Lower leg skin (tissue), 4 donors: ENCODE results near the gene IGSF3. TPM values are rescaled to one million over a fixed set of nuclear protein-coding genes. Genes with fewer than 3 reads are reported as not detected.

Experiments used
- DNase-seq, 2 donors: peaks; one replicate each; pipeline ENCODE4 v3.0.0-alpha.2; 2019; ENCODE audit warnings: low spot score in 2 of 2
- H3K4me3 ChIP-seq: fragments of 200-600 bp; sonication (generic); 2 replicates; pipeline ENCODE4 v1.5.1; 2017; ENCODE audit warnings: mild to moderate bottlenecking, low read depth; ENCODE audit not compliant: poor library complexity, severe bottlenecking
- POLR2A ChIP-seq, 2 donors: fragments of 450-650 bp; IDR thresholded peaks; one replicate each; pipeline ENCODE4 v1.6.1; 2016 to 2017; ENCODE audit warnings: antibody characterized with exemption in 2 of 2, mild to moderate bottlenecking in 1 of 2, moderate library complexity in 1 of 2
- WGBS, 2 donors: methylation state at CpG; one replicate each; pipeline ENCODE4 v1.1.5; 2018; 5-methylcytosine and 5-hydroxymethylcytosine counted together
- intact Hi-C: fragments of 100-400 bp; cut with DNase I; formaldehyde crosslinking; loops from one replicate; pipeline ENCODE4 v1.15.0; 2023; ENCODE audit warnings: low total_unique reads
- total RNA-seq, 4 donors: library from RNA; depleted of rRNA; stranded (reverse); fragments of >200 nt; gene quantifications; one replicate each; pipeline ENCODE4 v1.1.0, GENCODE V29; 2016
- TF ChIP-seq, protein P1 (sequence below), 3 donors: fragments of 450-650 bp; IDR thresholded peaks; one replicate each; pipeline ENCODE4 v1.5.1; 2016; ENCODE audit warnings: antibody characterized with exemption in 3 of 3, mild to moderate bottlenecking in 3 of 3, moderate library complexity in 2 of 3

Gene IGSF3
- total RNA-seq, 4 donors from 2014 or later = 51.1 to 61.0 (median 57.1) TPM

DNA sequence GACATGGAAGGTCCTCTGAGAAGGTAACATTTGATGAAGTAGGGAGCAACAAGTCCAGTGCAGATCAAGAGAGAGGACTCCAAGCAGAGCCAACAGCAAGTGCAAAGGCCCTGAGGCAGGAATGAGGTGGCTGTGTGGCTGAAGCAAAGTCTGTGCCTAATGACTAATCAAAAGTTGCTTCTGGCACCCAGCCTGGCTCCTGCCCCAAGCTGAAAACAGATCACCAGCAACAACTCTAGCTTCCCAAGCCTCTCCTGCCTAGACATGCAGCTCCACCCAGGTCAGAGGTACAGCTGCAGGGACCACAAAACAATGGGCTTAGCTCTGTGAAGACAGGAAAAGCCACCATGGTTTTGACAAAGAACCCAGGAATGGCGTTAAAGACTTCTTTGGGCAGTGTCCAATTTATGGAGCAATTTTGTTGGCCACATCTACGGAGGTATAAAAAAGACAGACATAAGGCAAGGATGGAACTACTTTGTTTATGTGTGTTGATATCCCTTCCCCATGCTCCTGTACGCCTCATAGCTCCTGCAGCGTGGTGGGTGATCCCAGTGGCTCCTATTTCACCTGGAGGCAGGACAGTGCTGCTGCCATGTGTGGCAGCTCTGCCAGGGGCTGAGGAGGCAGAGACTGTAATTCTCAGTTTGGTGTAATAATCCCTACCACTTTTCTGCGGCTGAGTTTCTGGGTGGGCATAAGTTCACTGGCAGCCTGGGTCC is 26.4 kb upstream of the IGSF3 start:
- TF ChIP-seq, protein P1, sequence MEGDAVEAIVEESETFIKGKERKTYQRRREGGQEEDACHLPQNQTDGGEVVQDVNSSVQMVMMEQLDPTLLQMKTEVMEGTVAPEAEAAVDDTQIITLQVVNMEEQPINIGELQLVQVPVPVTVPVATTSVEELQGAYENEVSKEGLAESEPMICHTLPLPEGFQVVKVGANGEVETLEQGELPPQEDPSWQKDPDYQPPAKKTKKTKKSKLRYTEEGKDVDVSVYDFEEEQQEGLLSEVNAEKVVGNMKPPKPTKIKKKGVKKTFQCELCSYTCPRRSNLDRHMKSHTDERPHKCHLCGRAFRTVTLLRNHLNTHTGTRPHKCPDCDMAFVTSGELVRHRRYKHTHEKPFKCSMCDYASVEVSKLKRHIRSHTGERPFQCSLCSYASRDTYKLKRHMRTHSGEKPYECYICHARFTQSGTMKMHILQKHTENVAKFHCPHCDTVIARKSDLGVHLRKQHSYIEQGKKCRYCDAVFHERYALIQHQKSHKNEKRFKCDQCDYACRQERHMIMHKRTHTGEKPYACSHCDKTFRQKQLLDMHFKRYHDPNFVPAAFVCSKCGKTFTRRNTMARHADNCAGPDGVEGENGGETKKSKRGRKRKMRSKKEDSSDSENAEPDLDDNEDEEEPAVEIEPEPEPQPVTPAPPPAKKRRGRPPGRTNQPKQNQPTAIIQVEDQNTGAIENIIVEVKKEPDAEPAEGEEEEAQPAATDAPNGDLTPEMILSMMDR (IDR thresholded peaks at IDR 0.05) = no peak
- TF ChIP-seq POLR2A (IDR thresholded peaks at IDR 0.05) = no peak
- H3K4me3 ChIP-seq = no peak overlapping the region
- WGBS, 2 donors = 41 to 53% methylated on average over 5 of the region's 5 CpGs
- DNase-seq = peak in 1 of 2 donors; percentile 82
- intact Hi-C loops = no loop called here

DNA sequence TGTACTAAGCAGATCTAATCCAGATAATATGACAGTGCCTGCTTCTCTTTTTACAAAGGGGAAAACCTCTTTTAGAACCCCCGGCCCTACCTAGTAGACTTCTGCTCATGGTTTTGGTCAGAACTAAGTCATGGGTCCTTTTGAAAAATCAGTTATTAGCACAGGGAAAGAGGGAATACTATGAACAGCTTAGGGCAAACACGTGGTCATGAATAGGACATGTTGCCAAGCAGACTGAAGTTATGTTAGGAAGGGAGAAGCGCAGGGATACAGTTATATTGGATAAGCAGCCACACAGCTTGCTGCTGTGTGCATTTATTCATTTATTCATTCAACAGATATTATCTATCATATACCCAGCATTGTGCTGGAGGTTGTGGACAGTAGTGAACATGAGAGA is 25.3 kb upstream of the IGSF3 start:
- H3K4me3 ChIP-seq = no peak overlapping the region
- WGBS, 2 donors = 52 to 56% methylated on average over 3 of the region's 3 CpGs
- TF ChIP-seq, protein P1 (IDR thresholded peaks at IDR 0.05) = no peak
- no peak for TF ChIP-seq POLR2A (IDR thresholded peaks at IDR 0.05)
- DNase-seq = no peak
- intact Hi-C loops = no loop called here

GRCh38 chr1:116690849-116691406 is 23.4 kb upstream of the IGSF3 start:
- intact Hi-C loops = no loop called here
- 13 to 28% methylated on average over 3 of the region's 3 CpGs for WGBS, 2 donors

GRCh38 chr1:116690396-116690848 is 22.9 kb upstream of the IGSF3 start:
- no peak overlapping the region for H3K4me3 ChIP-seq
- intact Hi-C loops = no loop called here
- no peak for DNase-seq
- WGBS, 2 donors = 33 to 38% methylated on average over 2 of the region's 2 CpGs
- TF ChIP-seq POLR2A (IDR thresholded peaks at IDR 0.05) = no peak
- TF ChIP-seq, protein P1 (IDR thresholded peaks at IDR 0.05) = no peak

More at GRCh38 chr1:116690849-116691406, 23.4 kb upstream of the IGSF3 start:
- no peak overlapping the region for H3K4me3 ChIP-seq
- no peak for DNase-seq
- TF ChIP-seq, protein P1 (IDR thresholded peaks at IDR 0.05) = no peak

- 63 to 68% methylated on average over 4 of the region's 4 CpGs for WGBS, 2 donors
- no peak overlapping the region for H3K4me3 ChIP-seq
- intact Hi-C loops = no loop called here
- DNase-seq = no peak
- no peak for TF ChIP-seq POLR2A (IDR thresholded peaks at IDR 0.05)
- TF ChIP-seq, protein P1 (IDR thresholded peaks at IDR 0.05) = no peak
Observed at GRCh38 chr1:116686723-116687352, 19.3 kb upstream of the IGSF3 start.
